IPS-20b (cell line): ENCODE measurements around the gene ZDHHC14.
"Not testable (repeated sequence)": the region's sequence is repeated elsewhere in the genome, so short reads cannot be mapped to it uniquely, and the experiment has no call there.

ENCODE experiments used
- H3K27ac ChIP-seq: one replicate; pipeline ENCODE4 v1.5.1; 2013; ENCODE audit warnings: low read length
- H3K27me3 ChIP-seq: 2 replicates; pipeline ENCODE4 v1.6.1; 2013; ENCODE audit warnings: mild to moderate bottlenecking, low read length, inconsistent platforms; ENCODE audit not compliant: insufficient read depth
- H3K36me3 ChIP-seq: 2 replicates; pipeline ENCODE4 v1.6.1; 2013; ENCODE audit warnings: low read depth, mild to moderate bottlenecking, inconsistent platforms, low read length, moderate library complexity; ENCODE audit not compliant: insufficient read depth
- H3K4me1 ChIP-seq: 2 replicates; pipeline ENCODE4 v1.6.1; 2013; ENCODE audit warnings: mild to moderate bottlenecking, control low read depth, inconsistent platforms, low read length, moderate library complexity; ENCODE audit not compliant: insufficient read depth
- H3K4me3 ChIP-seq: 2 replicates; pipeline ENCODE4 v1.5.1; 2013; ENCODE audit warnings: mild to moderate bottlenecking, low read length, inconsistent platforms
- H3K9ac ChIP-seq: 2 replicates; pipeline ENCODE4 v1.6.1; 2013; ENCODE audit warnings: low read depth, mild to moderate bottlenecking, inconsistent platforms, low read length, moderate library complexity
- H3K9me3 ChIP-seq: 2 replicates; pipeline ENCODE4 v1.6.1; 2013; ENCODE audit warnings: mild to moderate bottlenecking, low read depth, low read length, inconsistent platforms; ENCODE audit not compliant: insufficient read depth

ZDHHC14 gene

GRCh38 chr6:157461000-157461915 is 80.3 kb downstream of the ZDHHC14 start:
- Histone ChIP-seq H3K9me3 (no peaks in the 10 kb centered on the region), H3K27me3 (no peaks in the 10 kb centered on the region), H3K36me3 (no peaks in the 10 kb centered on the region), H3K27ac (no peak overlapping the region), H3K4me3 (no peak overlapping the region), H3K4me1 (peaks cover 31% of the 10 kb centered on the region), H3K9ac (no peak overlapping the region)

DNA sequence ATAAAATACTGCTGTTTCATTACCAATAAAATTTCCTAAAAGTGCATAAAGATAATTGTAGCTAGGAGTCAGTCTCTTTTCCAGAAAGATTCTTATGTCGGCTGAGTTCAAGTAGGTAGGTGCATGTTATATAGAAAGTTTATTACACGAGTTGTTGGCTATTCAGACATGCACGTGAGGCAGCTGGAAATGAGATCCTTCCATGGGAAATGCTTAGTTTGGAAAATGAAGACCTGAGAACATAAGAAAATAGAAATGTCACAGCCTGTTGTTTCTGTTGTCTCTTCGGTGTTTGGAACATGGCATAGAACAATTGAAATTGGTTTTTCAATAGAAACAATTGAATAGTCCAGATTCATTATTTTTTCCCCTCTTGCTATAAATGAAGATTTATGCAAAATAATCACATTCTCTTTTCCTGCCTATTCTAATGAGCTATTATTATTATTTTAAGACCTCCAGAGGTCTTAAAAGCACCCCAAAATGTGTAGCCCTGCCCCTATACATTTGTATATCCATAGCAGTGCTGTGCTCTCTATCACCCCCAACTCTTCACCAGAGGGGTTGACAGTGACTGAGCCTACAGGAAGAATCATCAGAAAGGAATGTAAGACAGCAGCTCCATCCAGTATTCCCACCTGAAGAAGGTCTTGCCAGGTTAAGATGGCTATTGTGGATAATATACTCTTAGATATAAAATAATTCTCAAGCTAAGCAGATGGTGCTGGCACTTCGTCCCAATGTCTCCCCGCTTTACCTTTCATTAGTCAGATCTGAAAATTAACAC is 82.2 kb downstream of the ZDHHC14 start:
- H3K27ac ChIP-seq = no peak overlapping the region
- no peak overlapping the region for H3K9ac ChIP-seq
- H3K36me3 ChIP-seq = no peaks in the 10 kb centered on the region
- H3K9me3 ChIP-seq = no peaks in the 10 kb centered on the region
- H3K4me3 ChIP-seq = no peak overlapping the region
- H3K27me3 ChIP-seq = no peaks in the 10 kb centered on the region
- peaks cover 31% of the 10 kb centered on the region for H3K4me1 ChIP-seq

GRCh38 chr6:157463743-157464135 is 82.7 kb downstream of the ZDHHC14 start:
- H3K36me3 ChIP-seq, H3K27me3 ChIP-seq, H3K9me3 ChIP-seq, H3K27ac ChIP-seq, H3K4me3 ChIP-seq, H3K9ac ChIP-seq: not testable (repeated sequence)
- H3K4me1 ChIP-seq = peaks cover 31% of the 10 kb centered on the region

- Histone ChIP-seq H3K36me3 (no peaks in the 10 kb centered on the region), H3K4me3 (peak overlapping the region; percentile 0; the same call in 1 of the 2 replicates), H3K27me3 (no peaks in the 10 kb centered on the region), H3K4me1 (peaks cover 31% of the 10 kb centered on the region), H3K27ac (no peak overlapping the region), H3K9ac (no peak overlapping the region), H3K9me3 (no peaks in the 10 kb centered on the region)
These were observed 83.9 kb downstream of the ZDHHC14 start for GRCh38 chr6:157464653-157465535.

GRCh38 chr6:157466342-157466648 is 85.3 kb downstream of the ZDHHC14 start:
- Histone ChIP-seq H3K27me3 (no peaks in the 10 kb centered on the region), H3K4me1 (peaks cover 25% of the 10 kb centered on the region)

GRCh38 chr6:157467339-157467738 is 86.3 kb downstream of the ZDHHC14 start:
- H3K27me3 ChIP-seq, H3K9me3 ChIP-seq, H3K9ac ChIP-seq, H3K4me3 ChIP-seq, H3K36me3 ChIP-seq, H3K27ac ChIP-seq: not testable (repeated sequence)
- peaks cover 18% of the 10 kb centered on the region for H3K4me1 ChIP-seq

More at GRCh38 chr6:157466342-157466648, 85.3 kb downstream of the ZDHHC14 start:
- H3K9me3 ChIP-seq = no peaks in the 10 kb centered on the region
- no peak overlapping the region for H3K27ac ChIP-seq
- no peak overlapping the region for H3K9ac ChIP-seq
- no peaks in the 10 kb centered on the region for H3K36me3 ChIP-seq
- H3K4me3 ChIP-seq = no peak overlapping the region

GRCh38 chr6:157468054-157468453 is 87.1 kb downstream of the ZDHHC14 start:
- H3K27me3 ChIP-seq = no peaks in the 10 kb centered on the region
- H3K4me1 ChIP-seq = peaks cover 13% of the 10 kb centered on the region
- no peak overlapping the region for H3K27ac ChIP-seq
- no peaks in the 10 kb centered on the region for H3K9me3 ChIP-seq
- no peak overlapping the region for H3K9ac ChIP-seq
- H3K36me3 ChIP-seq = no peaks in the 10 kb centered on the region
- no peak overlapping the region for H3K4me3 ChIP-seq

- H3K4me1 ChIP-seq = peaks cover 8% of the 10 kb centered on the region; the same call in 1 of the 2 replicates
- H3K27me3 ChIP-seq = no peaks in the 10 kb centered on the region
- H3K27ac ChIP-seq = no peak overlapping the region
- no peak overlapping the region for H3K9ac ChIP-seq
- no peaks in the 10 kb centered on the region for H3K9me3 ChIP-seq
- no peak overlapping the region for H3K4me3 ChIP-seq
- no peaks in the 10 kb centered on the region for H3K36me3 ChIP-seq
These were observed 87.6 kb downstream of the ZDHHC14 start for GRCh38 chr6:157468574-157468973.

DNA sequence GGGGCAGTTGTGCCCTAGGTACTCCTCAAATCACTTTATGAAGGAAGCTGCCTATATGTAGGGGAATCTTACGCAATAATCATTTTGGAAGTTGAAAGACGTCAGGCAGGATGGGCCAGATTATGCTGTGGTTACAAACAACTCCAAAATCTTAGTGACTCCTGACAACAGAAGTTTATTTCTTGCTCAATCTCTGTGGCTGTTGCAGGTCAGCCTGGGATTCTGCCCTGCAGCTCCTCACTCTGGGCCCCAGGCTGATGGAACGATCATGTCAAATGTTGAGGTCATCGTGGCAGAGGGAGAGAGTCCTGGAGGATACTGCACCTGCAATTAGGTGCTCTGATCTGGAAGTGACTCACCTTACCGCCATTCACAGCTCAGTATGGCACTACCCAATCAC is 88.4 kb downstream of the ZDHHC14 start:
- no peaks in the 10 kb centered on the region for H3K36me3 ChIP-seq
- H3K9ac ChIP-seq = no peak overlapping the region
- H3K27me3 ChIP-seq = no peaks in the 10 kb centered on the region
- H3K9me3 ChIP-seq = no peaks in the 10 kb centered on the region
- H3K4me3 ChIP-seq = no peak overlapping the region
- H3K4me1 ChIP-seq = peaks cover 8% of the 10 kb centered on the region; the same call in 1 of the 2 replicates
- no peak overlapping the region for H3K27ac ChIP-seq

- Histone ChIP-seq H3K4me1 (no peaks in the 10 kb centered on the region), H3K27ac (no peak overlapping the region), H3K9ac (no peak overlapping the region), H3K4me3 (no peak overlapping the region), H3K36me3 (no peaks in the 10 kb centered on the region), H3K9me3 (no peaks in the 10 kb centered on the region), H3K27me3 (no peaks in the 10 kb centered on the region)
These were observed 90.2 kb downstream of the ZDHHC14 start for GRCh38 chr6:157471077-157471686.
